CD4-positive, CD25-positive, alpha-beta regulatory T cell (primary cell): ENCODE measurements around the gene APBB2. TPM values are rescaled to one million over a fixed set of nuclear protein-coding genes. Genes with fewer than 3 reads are reported as not detected.

Experiments used
- ATAC-seq, 2 donors: fragments of 150-1000 bp; cut with Tn5 transposase; one replicate each; pipeline ENCODE4 v1.10.0; 2021; ENCODE audit warnings: low read depth in 2 of 2, moderate number of reproducible peaks in 2 of 2, moderate library complexity in 1 of 2
- DNase-seq, 3 donors: peaks; one replicate each; pipeline versions ENCODE4 v3.0.0 to v3.0.0-alpha.2; 2012 to 2022; ENCODE audit warnings: mixed read lengths in 1 of 3
- H3K27ac ChIP-seq: one replicate; pipeline ENCODE4 v1.7.0; 2013; ENCODE audit warnings: mild to moderate bottlenecking, low read length; ENCODE audit not compliant: insufficient read depth, poor library complexity, severe bottlenecking
- H3K27me3 ChIP-seq: one replicate; pipeline ENCODE4 v1.7.0; 2013; ENCODE audit warnings: low read length; ENCODE audit not compliant: control insufficient read depth, insufficient read depth
- H3K36me3 ChIP-seq: one replicate; pipeline ENCODE4 v1.7.0; 2013; ENCODE audit warnings: mild to moderate bottlenecking, low read length, moderate library complexity; ENCODE audit not compliant: control insufficient read depth, insufficient read depth
- H3K4me1 ChIP-seq: 2 replicates; pipeline ENCODE4 v1.7.0; 2013; ENCODE audit warnings: mild to moderate bottlenecking, low read length; ENCODE audit not compliant: insufficient read depth, control insufficient read depth, poor library complexity, severe bottlenecking
- H3K4me3 ChIP-seq: one replicate; pipeline ENCODE4 v1.7.0; 2013; ENCODE audit warnings: low read depth, mild to moderate bottlenecking, low read length, moderate library complexity
- H3K9me3 ChIP-seq, 2 experiments: 1 replicate in 1 of 2; 2 replicates in 1 of 2; pipeline ENCODE4 v1.7.0; 2013; ENCODE audit warnings: low read length in 2 of 2, mild to moderate bottlenecking in 1 of 2, moderate library complexity in 1 of 2; ENCODE audit not compliant: control insufficient read depth in 2 of 2
- H3K27ac Mint-ChIP-seq, 3 donors: one replicate each; pipeline ENCODE4 v1.8.0; 2020 to 2022; ENCODE audit warnings: mild to moderate bottlenecking in 3 of 3, mixed read lengths in 3 of 3, moderate library complexity in 2 of 3
- H3K27me3 Mint-ChIP-seq: one replicate; pipeline ENCODE4 v1.8.0; 2022; ENCODE audit warnings: mild to moderate bottlenecking, mixed read lengths
- H3K36me3 Mint-ChIP-seq: one replicate; pipeline ENCODE4 v1.8.0; 2020; ENCODE audit warnings: mixed read lengths
- H3K4me1 Mint-ChIP-seq, 4 donors: one replicate each; pipeline ENCODE4 v1.8.0; 2020 to 2022; ENCODE audit warnings: mixed read lengths in 4 of 4, mild to moderate bottlenecking in 1 of 4
- H3K4me3 Mint-ChIP-seq, 4 donors: one replicate each; pipeline ENCODE4 v1.8.0; 2020 to 2022; ENCODE audit warnings: mild to moderate bottlenecking in 4 of 4, mixed read lengths in 4 of 4, moderate library complexity in 3 of 4
- H3K9me3 Mint-ChIP-seq, 7 donors: one replicate each; pipeline ENCODE4 v1.8.0; 2020 to 2022; ENCODE audit warnings: mixed read lengths in 7 of 7, mild to moderate bottlenecking in 3 of 7, moderate library complexity in 2 of 7
- polyA plus RNA-seq, 4 donors: library from polyadenylated mRNA; unstranded; fragments of 300-500 nt; fragmentation: Illumina TruSeq; gene quantifications; one replicate each; pipeline ENCODE4 v1.2.3, GENCODE V29; 2021
- total RNA-seq: library from RNA; stranded (reverse); gene quantifications from one replicate; pipeline ENCODE4 v1.2.3, GENCODE V29; 2022

APBB2 gene
- total and polyA plus RNA-seq, 5 donors from 2014 or later = not detected

- DNase-seq (no peak), ATAC-seq (no peak)
- Mint-ChIP-seq H3K4me1 (no peaks in the 10 kb centered on the region), H3K27me3 (no peaks in the 10 kb centered on the region), H3K4me3 (no peak overlapping the region), H3K27ac (no peak overlapping the region), H3K36me3 (no peaks in the 10 kb centered on the region), H3K9me3 (peaks cover 0 to 3% (median 0%) of the 10 kb centered on the region in 7 donors)
- no peaks in the 10 kb centered on the region for H3K27me3 ChIP-seq
- H3K27ac ChIP-seq = no peak overlapping the region
- no peaks in the 10 kb centered on the region for H3K4me1 ChIP-seq
- H3K9me3 ChIP-seq = no peaks in the 10 kb centered on the region
- no peaks in the 10 kb centered on the region for H3K36me3 ChIP-seq
- no peak overlapping the region for H3K4me3 ChIP-seq
These were observed 68.7 kb downstream of the APBB2 start for GRCh38 chr4:41145571-41146078.

- no peak for ATAC-seq
- Histone ChIP-seq H3K4me3 (no peak overlapping the region), H3K4me1 (no peaks in the 10 kb centered on the region), H3K27ac (no peak overlapping the region), H3K27me3 (no peaks in the 10 kb centered on the region), H3K9me3 (no peaks in the 10 kb centered on the region), H3K36me3 (no peaks in the 10 kb centered on the region)
- DNase-seq = no peak
- Mint-ChIP-seq H3K4me1 (no peaks in the 10 kb centered on the region), H3K27ac (no peak overlapping the region), H3K27me3 (no peaks in the 10 kb centered on the region), H3K36me3 (no peaks in the 10 kb centered on the region), H3K9me3 (peaks cover 0 to 3% (median 0%) of the 10 kb centered on the region in 7 donors), H3K4me3 (no peak overlapping the region)
These were observed 69.5 kb downstream of the APBB2 start for GRCh38 chr4:41144812-41145211.

GRCh38 chr4:41144040-41144379 is 70.3 kb downstream of the APBB2 start:
- Mint-ChIP-seq H3K9me3 (peaks cover 0 to 3% (median 0%) of the 10 kb centered on the region in 7 donors), H3K27me3 (no peaks in the 10 kb centered on the region), H3K36me3 (no peaks in the 10 kb centered on the region), H3K4me3 (no peak overlapping the region), H3K27ac (no peak overlapping the region), H3K4me1 (no peaks in the 10 kb centered on the region)
- Histone ChIP-seq H3K27ac (no peak overlapping the region), H3K27me3 (no peaks in the 10 kb centered on the region), H3K9me3 (no peaks in the 10 kb centered on the region), H3K36me3 (no peaks in the 10 kb centered on the region), H3K4me3 (no peak overlapping the region), H3K4me1 (no peaks in the 10 kb centered on the region)
- DNase-seq (no peak), ATAC-seq (no peak)

DNA sequence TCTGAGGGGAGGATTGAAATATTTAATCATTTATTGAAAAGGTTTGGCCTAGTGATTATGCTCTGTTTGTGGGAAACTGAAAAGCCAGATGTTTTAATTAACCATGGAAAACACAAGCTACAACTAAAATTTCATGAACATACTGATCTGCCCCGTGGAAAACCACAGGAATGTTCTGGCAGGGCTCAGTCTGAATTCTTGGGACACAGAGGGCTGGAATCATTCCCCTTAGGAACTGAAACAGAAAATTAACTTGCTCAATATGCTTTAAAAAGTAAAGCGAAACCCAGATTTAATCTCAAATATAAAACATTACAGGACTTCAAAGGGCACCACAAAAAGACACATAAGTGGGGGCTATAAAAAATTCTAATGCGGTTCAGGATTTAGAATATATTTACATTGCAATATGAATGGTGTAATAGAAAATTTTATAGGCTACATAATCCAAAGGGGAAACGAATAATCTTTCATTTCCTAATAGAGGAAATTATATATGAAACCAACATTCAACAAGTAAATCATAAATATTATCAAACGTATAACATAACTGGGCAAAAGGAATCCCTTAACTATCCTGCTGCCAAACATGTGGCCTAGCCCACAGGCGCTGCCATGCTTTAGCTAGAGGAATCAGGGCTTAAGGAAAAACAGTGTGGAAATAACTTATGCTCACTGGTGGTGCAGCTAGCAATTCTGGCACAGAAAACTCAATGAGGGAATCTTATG is 70.9 kb downstream of the APBB2 start:
- H3K4me1 Mint-ChIP-seq = no peaks in the 10 kb centered on the region
- H3K36me3 Mint-ChIP-seq = no peaks in the 10 kb centered on the region
- no peak for ATAC-seq
- no peaks in the 10 kb centered on the region for H3K4me1 ChIP-seq
- no peaks in the 10 kb centered on the region for H3K27me3 ChIP-seq
- H3K9me3 ChIP-seq = no peaks in the 10 kb centered on the region
- no peaks in the 10 kb centered on the region for H3K36me3 ChIP-seq
- no peak overlapping the region for H3K27ac Mint-ChIP-seq
- H3K27ac ChIP-seq = no peak overlapping the region
- H3K4me3 Mint-ChIP-seq = no peak overlapping the region
- DNase-seq = no peak
- H3K9me3 Mint-ChIP-seq = peaks cover 0 to 3% (median 0%) of the 10 kb centered on the region in 7 donors
- H3K27me3 Mint-ChIP-seq = no peaks in the 10 kb centered on the region
- H3K4me3 ChIP-seq = no peak overlapping the region

DNA sequence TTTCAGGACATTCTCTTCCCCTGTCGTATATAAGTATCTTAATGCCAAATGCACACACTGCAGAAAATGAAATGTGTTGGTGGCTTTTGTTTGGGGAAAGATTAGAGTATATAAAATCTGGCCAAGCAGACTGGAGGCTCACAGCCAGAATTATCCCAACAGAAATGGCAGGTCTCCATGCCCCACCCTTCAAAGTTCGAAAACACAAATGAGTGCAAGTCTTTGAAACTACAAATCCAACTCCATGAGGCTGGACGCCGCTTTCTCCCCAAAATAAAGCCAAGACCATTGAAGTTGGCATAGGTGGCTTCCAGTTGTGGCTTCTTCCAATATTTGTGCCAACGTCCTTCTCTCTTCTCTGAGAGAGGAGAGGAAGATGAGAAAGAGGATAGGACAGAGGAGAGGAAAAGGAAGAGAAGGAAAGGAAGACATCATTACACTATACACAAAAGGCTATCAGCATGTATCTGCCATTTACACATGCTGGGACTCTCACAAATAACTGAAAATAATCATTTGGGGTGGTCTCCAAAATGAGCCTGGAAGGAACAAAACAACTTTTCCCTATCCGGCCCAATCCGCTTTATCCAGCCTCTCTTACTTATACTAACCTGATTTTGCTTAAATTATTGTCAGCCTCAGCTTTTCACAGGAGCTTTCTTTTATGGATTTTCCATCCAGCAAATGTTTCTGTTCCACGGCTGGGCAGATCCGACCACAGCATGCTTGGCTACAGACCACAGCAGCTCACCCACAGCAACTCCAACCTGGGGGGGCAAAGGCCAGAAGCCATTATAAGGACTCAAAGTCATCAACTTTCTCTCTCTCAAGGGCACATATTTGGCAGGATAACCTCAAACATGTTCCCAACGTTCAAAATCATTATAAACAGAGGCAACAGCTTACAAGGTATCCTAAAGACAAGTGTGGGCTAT is 71.7 kb downstream of the APBB2 start:
- no peak overlapping the region for H3K4me3 Mint-ChIP-seq
- no peaks in the 10 kb centered on the region for H3K36me3 Mint-ChIP-seq
- no peak for ATAC-seq

DNA sequence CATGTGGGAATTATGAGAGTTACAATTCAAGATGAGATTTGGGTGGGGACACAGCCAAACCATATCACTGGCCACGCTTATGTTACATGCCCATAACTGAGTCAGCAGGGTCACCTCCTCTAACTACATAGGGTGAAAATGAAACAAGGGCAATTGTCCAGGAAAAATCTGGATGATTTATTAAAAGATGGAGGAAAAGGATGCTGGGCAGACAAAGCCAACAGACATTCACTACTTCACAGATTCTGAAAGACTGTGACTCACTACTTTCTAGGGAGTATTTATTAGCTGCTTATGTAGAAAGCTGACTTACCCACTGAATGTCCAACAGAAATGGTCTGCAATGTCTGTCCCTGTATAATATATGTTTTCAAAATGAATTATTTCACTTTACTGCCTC is 72.4 kb downstream of the APBB2 start:
- no peak for ATAC-seq
- no peaks in the 10 kb centered on the region for H3K4me1 Mint-ChIP-seq
- no peak overlapping the region for H3K27ac Mint-ChIP-seq

More for the DNA sequence above, 71.7 kb downstream of the APBB2 start:
- peaks cover 0 to 4% (median 0%) of the 10 kb centered on the region in 7 donors for H3K9me3 Mint-ChIP-seq
- H3K27ac ChIP-seq = no peak overlapping the region
- no peaks in the 10 kb centered on the region for H3K4me1 Mint-ChIP-seq
- H3K36me3 ChIP-seq = no peaks in the 10 kb centered on the region
- H3K27ac Mint-ChIP-seq = no peak overlapping the region
- no peaks in the 10 kb centered on the region for H3K4me1 ChIP-seq
- no peaks in the 10 kb centered on the region for H3K27me3 ChIP-seq
- DNase-seq = no peak
- H3K9me3 ChIP-seq = no peaks in the 10 kb centered on the region
- no peaks in the 10 kb centered on the region for H3K27me3 Mint-ChIP-seq
- no peak overlapping the region for H3K4me3 ChIP-seq

DNA sequence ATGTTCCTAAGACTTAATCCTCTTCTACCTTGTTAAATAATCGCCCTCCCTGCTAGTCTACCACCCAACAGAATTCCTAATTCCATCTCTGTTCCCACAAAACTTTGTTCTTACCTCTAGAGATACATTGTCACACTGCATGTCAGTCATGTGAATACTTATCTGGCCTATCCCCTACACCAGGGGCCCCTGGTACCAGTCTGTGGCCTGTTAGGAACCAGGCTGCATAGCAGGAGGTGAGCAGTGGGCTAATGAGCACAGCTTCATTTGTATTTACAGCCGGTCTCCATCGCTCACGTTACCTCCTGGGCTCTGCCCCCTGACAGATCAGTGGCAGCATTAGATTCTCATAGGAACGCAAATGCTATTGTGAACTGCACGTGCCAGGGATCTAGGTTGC is 73.9 kb downstream of the APBB2 start:
- ATAC-seq = no peak
- H3K9me3 Mint-ChIP-seq = peaks cover 0 to 4% (median 0%) of the 10 kb centered on the region in 7 donors
- Histone ChIP-seq H3K27me3 (peaks cover 6% of the 10 kb centered on the region), H3K27ac (no peak overlapping the region), H3K4me1 (no peaks in the 10 kb centered on the region), H3K4me3 (no peak overlapping the region), H3K36me3 (no peaks in the 10 kb centered on the region), H3K9me3 (no peaks in the 10 kb centered on the region)
- DNase-seq = no peak
- H3K27ac Mint-ChIP-seq = no peak overlapping the region
- H3K4me3 Mint-ChIP-seq = no peak overlapping the region
- H3K27me3 Mint-ChIP-seq = peaks cover 8% of the 10 kb centered on the region
- H3K36me3 Mint-ChIP-seq = no peaks in the 10 kb centered on the region
- no peaks in the 10 kb centered on the region for H3K4me1 Mint-ChIP-seq

More for the DNA sequence above, 72.4 kb downstream of the APBB2 start:
- no peaks in the 10 kb centered on the region for H3K36me3 ChIP-seq
- Mint-ChIP-seq H3K36me3 (no peaks in the 10 kb centered on the region), H3K4me3 (no peak overlapping the region), H3K27me3 (no peaks in the 10 kb centered on the region), H3K9me3 (peaks cover 0 to 4% (median 0%) of the 10 kb centered on the region in 7 donors)
- no peak overlapping the region for H3K4me3 ChIP-seq
- H3K27me3 ChIP-seq = no peaks in the 10 kb centered on the region
- no peaks in the 10 kb centered on the region for H3K4me1 ChIP-seq
- no peaks in the 10 kb centered on the region for H3K9me3 ChIP-seq
- DNase-seq = no peak
- no peak overlapping the region for H3K27ac ChIP-seq
